ENCODE measurements around the gene HSPBAP1.
"Not testable (repeated sequence)": the region's sequence is repeated elsewhere in the genome, so short reads cannot be mapped to it uniquely, and the experiment has no call there.

Gene HSPBAP1

DNA sequence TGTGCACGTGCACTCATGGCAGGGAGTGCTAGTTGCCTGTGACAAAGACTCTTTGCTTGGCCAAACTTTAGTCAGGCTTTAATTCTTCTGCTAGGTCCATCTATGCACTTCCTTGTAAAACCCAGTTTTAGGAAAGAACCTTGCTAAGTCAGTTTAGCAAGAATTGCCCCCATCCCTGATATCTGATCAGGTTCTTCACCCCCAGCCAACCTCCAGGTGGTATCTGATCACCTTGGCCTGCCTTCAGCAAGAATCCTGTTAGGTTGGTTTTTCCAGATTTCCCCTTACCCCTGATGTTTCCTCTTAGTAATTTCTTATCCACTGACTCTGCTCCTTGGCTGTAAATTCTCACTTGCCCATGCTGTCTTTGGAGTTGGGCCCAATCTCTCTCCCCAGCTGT, 8.4 kb downstream of the HSPBAP1 start:
- DNase-seq (ENCODE audit: low read depth in 2 of 2), result no peak

DNA sequence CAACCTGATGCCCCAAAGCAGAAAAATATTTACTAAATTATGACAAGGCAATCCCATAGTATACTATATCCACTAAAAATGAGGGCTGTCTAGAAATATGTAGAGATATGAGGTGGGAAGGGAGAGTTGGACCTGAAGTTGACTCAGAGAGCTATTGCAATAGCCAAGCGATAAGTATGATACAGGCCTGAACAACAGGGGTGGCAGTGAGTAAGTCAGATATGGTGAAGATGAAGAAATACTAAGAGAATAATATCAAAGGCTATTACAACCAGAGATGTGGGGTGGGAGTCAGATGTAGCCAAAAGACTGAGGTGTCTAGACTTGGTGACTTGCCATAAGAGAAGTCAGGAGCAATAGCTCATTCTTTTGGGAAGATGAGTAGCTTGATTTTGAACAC, 9.2 kb downstream of the HSPBAP1 start:
- no peak for DNase-seq (ENCODE audit: low read depth in 2 of 2)

GRCh38 chr3:122782804-122783203, 10.8 kb downstream of the HSPBAP1 start:
- no peak for DNase-seq (ENCODE audit: low read depth in 2 of 2)

DNA sequence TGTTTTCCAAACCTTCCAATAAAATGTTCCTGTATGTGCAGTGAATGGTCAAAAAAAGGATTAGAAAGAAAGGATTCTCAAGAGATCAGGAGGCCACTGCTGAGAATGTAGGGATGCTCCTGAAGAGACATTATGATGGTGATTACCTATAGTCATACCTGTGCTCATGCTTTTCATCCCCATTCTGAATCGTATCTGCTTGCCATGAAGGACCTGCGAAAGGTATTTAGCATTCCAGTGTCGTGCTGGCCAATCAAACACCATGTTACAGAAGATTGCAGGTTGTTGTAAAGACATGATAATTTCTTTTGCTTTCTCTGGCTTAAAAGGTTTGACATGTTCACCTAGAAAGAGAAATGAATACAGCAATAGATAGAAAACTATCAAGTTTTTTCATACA, 16.1 kb downstream of the HSPBAP1 start:
- DNase-seq (ENCODE audit: low read depth in 2 of 2), result no peak

DNA sequence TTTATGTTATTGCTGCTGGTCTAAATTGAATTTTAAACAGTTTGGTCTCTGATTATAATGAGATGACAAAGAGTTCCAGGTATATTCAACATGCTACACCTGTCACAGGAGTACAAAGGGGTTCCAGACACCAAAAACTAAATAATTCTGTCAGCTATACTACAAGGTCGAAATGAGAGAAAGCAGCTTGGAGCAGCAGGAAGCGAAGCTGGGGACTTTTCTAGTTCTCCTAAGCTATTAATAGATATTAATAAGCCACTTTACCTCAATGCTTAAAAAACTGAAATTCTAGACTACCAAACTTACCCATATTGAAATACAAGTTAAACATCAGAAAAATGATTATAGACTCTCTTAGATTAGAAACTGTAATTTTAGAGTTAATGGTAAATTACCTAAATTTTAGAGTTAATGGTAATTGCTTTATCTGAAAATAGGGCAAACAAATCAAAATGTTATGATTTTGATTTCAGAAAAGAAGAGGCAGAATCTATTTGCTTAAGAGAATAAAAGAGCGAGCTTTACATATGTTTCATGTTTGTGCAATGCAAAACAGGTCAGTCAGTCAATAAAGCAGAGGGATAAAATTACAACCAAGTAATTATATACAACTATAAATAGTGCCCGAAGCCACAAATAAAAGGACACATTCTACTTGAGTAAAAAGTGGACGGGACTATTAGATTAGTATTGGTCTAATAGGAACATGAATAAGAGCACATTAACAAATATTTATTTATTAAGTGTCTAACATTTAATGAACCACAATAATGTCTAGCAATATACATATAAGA, 16.8 kb downstream of the HSPBAP1 start:
- no peak for DNase-seq (ENCODE audit: low read depth in 2 of 2)

GRCh38 chr3:122774564-122774963, 19.1 kb downstream of the HSPBAP1 start:
- DNase-seq (ENCODE audit: low read depth in 2 of 2), result no peak

GRCh38 chr3:122773944-122774509, 19.6 kb downstream of the HSPBAP1 start:
- no peak for DNase-seq (ENCODE audit: low read depth in 2 of 2)

DNA sequence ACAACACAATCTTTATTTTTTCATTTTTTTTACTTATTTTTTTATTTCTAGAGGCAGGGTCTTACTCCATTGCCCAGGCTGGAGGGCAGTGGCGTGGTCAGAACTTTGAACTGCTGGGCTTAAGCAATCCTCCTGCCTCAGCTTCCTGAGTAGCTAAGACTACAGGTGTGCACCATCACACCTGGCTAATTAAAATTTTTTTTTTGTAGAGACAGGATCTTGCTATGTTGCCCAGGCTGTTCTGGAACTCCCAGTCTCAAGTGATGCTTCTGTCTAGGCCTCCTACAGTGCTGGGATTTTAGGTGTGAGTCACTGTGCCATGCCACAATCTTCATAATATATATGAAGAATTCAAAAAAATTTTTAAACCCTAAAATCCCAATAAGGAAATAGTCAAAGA, 20.8 kb downstream of the HSPBAP1 start:
- DNase-seq (ENCODE audit: low read depth in 2 of 2), result no peak

GRCh38 chr3:122770521-122771202, 23.0 kb downstream of the HSPBAP1 start:
- DNase-seq (ENCODE audit: low read depth in 2 of 2), result no peak

DNA sequence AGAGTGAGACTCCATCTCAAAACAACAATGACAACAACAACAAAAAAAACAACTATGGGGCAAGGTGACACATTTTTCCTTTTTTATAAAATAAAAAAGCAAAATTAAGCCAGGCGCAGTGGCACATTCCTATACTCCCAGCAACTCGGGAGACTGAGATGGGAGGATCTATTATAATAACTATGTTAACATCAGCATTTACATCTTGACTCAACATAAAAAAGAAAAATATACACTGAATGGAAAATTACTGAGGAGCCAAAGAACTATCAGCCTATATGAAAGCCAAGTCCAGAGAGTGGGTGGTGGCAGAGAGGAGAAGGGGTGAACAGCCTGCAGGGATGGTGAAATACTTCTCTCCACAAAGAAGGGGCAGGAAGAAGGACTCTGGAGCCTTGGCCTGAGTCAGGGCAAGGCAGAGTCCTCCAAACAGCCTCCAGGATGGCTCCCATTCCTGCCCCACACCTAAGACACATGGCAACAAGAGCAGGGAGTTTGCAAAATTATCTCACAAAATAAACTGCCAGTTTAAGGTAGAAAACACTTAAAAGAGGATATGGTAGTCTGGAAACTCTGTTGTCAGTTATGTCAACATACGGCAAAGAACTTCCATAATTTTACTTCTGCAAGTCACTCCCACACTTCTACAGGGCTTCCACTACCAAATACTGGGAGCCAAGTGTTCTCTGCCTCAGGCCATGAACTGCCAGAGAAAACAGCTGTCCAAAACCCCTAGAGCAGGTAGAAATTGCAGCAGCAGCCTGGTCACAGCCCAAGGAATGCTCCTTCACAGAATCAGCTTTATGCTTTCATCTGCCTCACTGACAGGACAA, 25.9 kb downstream of the HSPBAP1 start:
- no peak for DNase-seq (ENCODE audit: low read depth in 2 of 2)

- no peak for DNase-seq (ENCODE audit: low read depth in 2 of 2)
These were observed 27.2 kb downstream of the HSPBAP1 start for GRCh38 chr3:122766430-122766829.

DNA sequence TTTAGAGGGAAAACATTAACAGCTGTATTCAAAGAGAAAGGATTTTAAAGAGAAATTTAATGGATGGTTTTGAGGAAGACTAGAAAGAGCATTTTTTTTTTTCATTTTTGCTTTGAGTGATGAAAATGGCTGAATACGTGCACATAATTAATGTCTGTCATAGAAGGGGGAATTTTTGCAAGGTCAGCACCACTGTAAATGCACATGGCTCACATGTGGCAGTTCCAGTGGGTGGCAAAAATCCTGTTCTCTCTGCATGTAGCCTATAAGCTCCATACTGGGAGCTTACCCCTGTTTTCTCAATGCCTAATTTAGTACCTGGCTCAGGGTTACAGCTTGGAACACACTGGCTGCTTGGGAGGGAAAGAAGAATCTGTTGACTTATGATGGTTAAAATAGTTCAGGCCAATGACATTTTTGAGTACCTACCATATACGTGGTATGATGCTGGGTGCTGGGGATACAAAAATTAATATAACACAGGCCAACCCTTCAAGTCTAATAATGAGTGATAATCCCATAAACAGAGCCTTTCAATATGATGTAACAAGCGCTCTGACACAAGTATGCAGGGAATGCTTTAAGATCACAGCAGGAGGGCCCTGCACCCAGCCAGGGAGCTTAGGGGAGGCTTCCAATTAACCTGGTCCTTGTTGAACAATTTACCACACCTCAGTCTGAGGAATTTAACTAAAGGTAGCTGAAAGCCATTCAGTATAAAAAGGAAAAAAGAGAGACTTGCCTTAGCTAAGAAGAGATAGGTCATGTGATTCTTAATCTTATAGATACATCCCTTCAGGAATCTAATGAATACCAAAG, 33.0 kb downstream of the HSPBAP1 start:
- DNase-seq (ENCODE audit: low read depth in 2 of 2), result no peak

DNA sequence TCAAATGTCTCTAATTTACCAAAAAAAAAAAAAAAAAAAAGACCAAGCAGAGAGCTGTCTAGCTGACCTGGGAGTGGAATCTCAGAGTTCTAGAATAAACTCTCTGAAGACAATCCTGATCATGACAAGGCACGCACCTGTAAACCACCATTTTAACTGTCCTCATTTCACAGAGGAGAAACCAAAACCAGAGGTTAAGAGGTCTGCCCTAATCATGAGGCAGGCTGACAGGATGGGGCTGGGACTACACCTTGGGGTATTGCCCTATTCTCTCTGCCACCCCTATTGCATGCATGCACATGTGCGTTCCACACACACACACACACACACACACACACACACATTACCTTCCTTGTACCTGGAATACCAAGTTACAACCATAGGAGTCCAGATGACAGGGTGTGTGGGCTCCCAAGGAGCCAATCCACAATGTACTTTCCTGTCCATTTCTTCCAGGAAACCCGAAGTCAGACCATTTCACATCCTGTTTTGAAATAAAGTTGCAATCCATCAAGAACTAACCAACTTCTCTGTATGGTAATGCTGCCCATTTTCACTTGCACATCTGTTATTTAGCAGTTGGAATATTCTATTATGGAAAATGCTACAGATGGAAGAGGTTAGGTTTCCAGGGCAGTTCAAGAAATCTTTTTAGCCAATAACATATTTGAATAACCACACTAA, 34.6 kb downstream of the HSPBAP1 start:
- DNase-seq (ENCODE audit: low read depth in 2 of 2), result no peak

DNA sequence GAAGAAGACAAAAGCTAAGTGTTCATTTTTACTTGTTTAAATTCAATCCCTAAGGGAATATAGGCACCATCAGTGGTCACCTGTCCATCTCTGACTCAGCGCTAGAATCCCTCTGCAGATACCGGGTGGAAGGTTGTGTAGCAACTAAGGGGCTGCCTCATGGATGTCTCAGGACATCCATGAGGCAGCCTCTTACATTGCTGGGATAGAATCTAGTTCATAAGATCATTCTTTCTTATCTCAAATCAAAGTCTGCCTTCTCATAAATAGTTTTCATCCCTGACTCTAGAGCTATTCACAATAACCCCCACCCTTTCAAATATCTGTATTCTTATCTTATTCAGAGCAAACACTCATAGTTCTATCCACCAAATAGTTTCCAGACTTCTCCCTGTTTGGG, 38.1 kb downstream of the HSPBAP1 start:
- no peak for DNase-seq (ENCODE audit: low read depth in 2 of 2)

DNA sequence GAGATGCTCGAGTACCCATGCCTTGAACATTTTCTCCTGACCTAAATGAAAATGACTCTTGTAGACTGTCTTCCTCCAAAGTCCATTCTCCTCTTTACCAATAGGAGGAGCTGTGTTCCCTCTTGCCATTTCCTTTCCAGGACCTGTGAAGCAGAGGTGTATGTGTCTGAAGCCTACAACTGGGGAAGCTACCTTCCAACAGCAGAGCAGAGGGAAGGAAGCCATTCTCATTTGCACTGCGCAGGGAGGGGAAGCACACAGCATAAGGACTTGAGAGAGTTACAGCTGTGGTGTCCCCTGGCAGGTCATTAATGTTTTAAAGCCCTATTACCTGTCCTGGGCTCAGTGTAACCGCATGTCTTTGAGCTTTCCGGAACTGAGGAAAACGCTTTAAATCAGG, 38.7 kb downstream of the HSPBAP1 start:
- no peak for DNase-seq (ENCODE audit: low read depth in 2 of 2)

DNA sequence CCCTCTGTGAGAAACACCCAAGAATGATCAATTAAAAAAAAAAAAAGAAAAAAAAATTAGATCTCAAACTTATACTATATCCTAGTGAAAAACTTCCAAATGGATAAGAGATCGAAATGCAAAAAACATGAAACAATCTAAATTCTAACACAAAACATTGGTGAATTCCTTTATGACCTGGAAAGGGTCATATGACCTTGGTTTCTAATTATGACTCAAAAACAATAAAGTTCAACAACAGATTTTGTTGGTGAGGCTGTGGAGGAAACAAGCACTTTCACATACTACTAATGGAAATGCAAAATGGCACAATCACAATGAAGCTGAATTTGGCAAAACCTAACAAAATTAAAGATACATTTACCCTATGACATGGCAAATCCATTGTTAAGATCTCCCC, 45.3 kb downstream of the HSPBAP1 start:
- DNase-seq (ENCODE audit: low read depth in 2 of 2), result no peak

DNA sequence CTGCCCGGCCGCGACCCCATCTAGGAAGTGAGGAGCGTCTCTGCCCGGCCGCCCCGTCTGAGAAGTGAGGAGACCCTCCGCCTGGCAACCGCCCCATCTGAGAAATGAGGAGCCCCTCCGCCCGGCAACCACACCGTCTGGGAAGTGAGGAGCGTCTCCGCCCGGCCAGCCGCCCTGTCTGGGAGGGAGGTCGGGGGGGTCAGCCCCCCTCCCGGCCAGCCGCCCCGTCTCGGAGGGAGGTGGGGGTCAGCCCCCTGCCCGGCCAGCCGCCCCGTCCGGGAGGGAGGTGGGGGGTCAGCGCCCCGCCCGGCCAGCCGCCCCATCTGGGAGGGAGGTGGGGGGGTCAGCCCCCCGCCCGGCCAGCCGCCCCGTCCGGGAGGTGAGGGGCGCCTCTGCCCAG, 46.3 kb downstream of the HSPBAP1 start:
- not testable (repeated sequence) for DNase-seq (ENCODE audit: low read depth in 2 of 2)

DNA sequence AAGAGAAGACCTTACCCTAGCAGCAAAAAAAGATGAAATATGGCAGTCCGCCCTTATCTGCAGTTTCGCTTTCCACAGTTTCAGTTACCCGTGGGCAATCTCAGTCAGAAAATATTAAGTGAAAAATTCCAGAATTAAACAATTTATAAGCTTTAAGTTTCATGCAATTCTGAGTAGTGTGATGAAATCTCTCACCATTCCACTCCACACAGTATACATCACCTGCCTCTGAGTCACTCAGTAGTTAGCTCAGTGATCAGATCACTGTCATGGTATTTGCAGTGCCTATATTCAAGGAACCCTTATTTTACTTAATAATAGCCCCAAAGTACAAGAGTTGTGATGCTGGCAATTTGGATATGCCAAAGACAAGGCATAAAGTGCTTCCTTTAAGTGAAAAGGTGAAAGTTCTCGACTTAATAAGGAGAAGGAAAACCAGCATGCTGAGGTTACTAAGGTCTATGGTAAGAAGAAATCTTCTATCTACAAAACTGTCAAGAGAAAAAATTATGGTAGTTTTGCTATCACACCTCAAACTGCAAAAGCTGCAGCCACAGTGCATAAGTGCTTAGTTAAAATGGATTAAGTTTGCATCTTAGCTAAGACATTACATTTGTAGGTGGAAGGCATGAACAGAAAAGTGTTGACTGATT, 48.1 kb downstream of the HSPBAP1 start:
- no peak for DNase-seq (ENCODE audit: low read depth in 2 of 2)

- DNase-seq (ENCODE audit: low read depth in 2 of 2), result no peak
These were observed 50.0 kb downstream of the HSPBAP1 start for GRCh38 chr3:122743581-122744120.

DNA sequence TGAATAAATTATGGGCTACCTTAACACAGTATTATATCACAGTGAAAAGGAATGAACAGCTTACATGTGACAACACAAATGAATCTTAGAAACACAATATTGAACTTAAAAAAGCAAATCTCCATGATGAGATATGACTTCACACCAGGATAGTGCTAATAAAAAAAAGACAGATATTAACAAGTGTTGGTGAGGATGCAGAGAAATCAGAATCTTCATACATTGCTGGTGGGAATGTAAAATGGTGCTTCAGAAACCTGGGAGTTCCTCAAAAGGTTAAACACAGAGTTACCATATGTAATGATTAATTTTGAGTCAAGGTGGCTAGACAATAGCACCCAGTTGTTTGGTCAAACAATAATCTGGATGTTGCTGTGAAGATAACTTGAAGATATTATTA, 51.4 kb downstream of the HSPBAP1 start:
- DNase-seq (ENCODE audit: low read depth in 2 of 2), result no peak

Measured in stimulated activated CD8-positive, alpha-beta memory T cell treated with anti-CD3 and anti-CD28 coated beads, Interleukin-7, amount 100 ng/mL, for 1 hour (primary cell).